ENCODE results near the gene OR1J4. TPM values are rescaled to one million over a fixed set of nuclear protein-coding genes. Genes with fewer than 3 reads are reported as not detected.

OR1J4 gene
- total RNA-seq (ENCODE audit: low replicate concordance), result 0.45 TPM in 1 of 2 replicates, not detected in the other

DNA sequence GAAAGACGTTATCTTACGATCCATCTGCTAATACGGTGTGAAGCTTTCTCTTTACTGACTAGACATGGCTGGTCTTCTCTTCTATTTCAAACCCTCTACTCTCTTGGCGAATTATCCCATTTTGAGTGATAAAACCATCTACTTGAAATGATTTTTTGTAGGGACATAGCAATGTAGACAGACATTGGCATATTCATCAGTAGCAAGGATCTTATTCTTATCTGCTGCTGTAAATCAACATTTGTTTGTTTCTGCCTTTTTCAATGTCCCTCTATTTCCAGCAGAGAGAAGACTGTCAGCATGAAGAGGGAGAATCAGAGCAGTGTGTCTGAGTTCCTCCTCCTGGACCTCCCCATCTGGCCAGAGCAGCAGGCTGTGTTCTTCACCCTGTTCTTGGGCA lies at the start of gene OR1J4:
Gene OR1J4, plus strand, starts transcription at position 301 of the 400 bp plus-strand sequence. Its CDS starts 0 bp downstream, at position 301.
- H3K4me3 ChIP-seq (ENCODE audit: low read depth, low read length), result no peak within 1 kb of the TSS
- no peak for DNase-seq (ENCODE audit: low read depth)
- TF ChIP-seq CTCF (IDR thresholded peaks at IDR 0.05; ENCODE audit: insufficient read depth, low read length), result no peak

DNA sequence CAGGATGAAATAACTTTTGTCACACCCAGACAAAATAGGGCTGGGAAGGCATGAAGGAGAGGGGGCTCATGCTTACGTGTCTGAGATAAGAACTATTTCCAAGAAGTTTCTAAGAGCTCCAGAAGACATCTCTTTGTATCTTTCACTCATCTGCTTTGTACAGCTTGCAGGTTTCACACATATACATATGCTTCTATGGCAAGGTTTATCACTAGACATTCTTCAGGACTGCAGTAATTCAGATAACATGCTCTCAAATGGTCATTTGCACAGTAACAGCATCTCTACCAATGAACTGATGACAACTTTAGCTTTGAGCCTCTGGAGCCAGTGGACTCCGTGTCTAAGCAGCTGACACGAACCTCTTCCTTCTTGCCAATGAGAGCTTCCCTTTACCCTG lies 44.4 kb upstream of the OR1J4 start:
- TF ChIP-seq CTCF (IDR thresholded peaks at IDR 0.05; ENCODE audit: insufficient read depth, low read length), result no peak
- no peak for DNase-seq (ENCODE audit: low read depth)
- H3K4me3 ChIP-seq (ENCODE audit: low read depth, low read length), result no peak overlapping the region

DNA sequence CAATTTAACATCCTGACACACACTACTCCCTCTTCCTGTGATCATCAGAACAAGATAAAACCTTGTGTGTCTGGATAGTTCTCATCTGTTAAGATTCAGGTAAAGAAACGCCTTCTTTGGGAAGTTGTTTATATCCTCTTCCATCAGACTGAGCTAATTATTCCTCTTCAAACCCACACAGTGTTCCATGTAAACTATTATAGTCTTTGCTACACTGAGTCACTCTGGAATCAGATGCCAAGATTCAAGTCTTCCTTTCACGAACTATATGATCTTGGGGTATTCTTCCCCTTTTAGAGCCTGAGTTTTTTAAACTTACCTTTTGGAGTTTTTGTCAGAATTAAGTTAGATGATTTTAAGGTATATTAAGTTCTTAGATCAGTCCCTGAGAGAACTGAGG lies 43.2 kb upstream of the OR1J4 start:
- no peak overlapping the region for H3K4me3 ChIP-seq (ENCODE audit: low read depth, low read length)
- no peak for DNase-seq (ENCODE audit: low read depth)
- TF ChIP-seq CTCF (IDR thresholded peaks at IDR 0.05; ENCODE audit: insufficient read depth, low read length), result no peak

DNA sequence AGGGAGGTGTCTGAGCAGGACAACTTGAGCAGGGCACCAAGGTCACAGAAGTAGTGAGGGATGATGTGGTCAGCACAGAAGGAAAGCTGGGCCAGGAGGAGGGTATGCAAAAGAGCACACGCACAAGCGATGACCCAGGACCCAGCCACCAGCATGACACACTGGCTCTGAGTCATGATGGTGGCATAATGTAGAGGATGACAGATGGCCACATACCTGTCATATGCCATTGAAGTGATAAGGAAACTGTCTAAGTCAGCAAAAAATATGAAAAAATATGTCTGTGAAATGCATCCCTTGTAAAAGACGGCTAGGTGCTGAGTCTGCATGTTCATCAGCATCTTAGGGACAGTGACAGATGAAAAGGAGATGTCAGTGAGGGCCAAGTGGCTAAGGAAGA lies 41.6 kb upstream of the OR1J4 start:
- DNase-seq (ENCODE audit: low read depth), result no peak
- TF ChIP-seq CTCF (IDR thresholded peaks at IDR 0.05; ENCODE audit: insufficient read depth, low read length), result no peak
- no peak overlapping the region for H3K4me3 ChIP-seq (ENCODE audit: low read depth, low read length)

DNA sequence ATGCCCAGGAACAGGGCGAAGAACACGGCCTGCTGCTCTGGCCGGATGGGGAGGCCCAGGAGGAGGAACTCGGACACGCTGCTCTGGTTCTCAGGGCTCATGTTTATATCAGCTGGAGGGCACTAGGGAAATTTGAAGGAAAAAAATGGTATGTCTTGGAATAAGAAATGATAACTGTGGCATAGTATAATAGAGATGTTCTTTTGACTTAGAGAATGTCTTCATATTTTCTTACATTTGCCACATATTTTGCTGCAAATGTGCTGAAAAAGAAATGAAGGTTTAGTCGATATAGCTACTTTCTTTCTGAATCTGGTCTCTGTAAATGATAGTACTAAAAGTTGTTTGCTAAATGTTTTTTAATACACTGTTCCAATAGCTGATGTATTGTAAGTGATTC lies 41.1 kb upstream of the OR1J4 start, which contains the start of gene OR1J1:
Gene OR1J1, minus strand, starts transcription at position 101 of the 400 bp plus-strand sequence. Its CDS starts 0 bp downstream, at position 101.
- DNase-seq (ENCODE audit: low read depth), result no peak
- no peak within 1 kb of the TSS for H3K4me3 ChIP-seq (ENCODE audit: low read depth, low read length)
- TF ChIP-seq CTCF (IDR thresholded peaks at IDR 0.05; ENCODE audit: insufficient read depth, low read length), result no peak

DNA sequence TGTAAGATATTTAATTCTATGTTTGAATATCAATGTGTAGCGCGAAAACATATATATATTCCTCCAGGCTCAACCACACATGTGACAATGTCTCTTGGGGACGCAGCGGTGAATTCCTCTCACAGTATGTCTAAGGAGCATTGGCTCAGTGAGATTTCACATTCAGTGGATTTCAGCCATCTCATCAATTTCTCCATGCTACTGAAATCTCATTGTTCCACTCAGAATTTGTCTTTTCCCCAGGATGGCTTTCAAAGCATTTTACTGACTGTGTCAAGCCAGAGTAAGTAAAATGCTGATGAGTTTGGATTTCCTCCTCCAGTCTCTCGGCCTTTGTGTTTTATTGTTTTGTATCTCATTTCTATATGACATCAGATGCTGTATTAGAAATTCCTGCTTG lies 39.9 kb upstream of the OR1J4 start:
- no peak for TF ChIP-seq CTCF (IDR thresholded peaks at IDR 0.05; ENCODE audit: insufficient read depth, low read length)
- no peak for DNase-seq (ENCODE audit: low read depth)
- no peak overlapping the region for H3K4me3 ChIP-seq (ENCODE audit: low read depth, low read length)

- peak; percentile 58 for DNase-seq (ENCODE audit: low read depth)
- no peak overlapping the region for H3K4me3 ChIP-seq (ENCODE audit: low read depth, low read length)
- TF ChIP-seq CTCF (IDR thresholded peaks at IDR 0.05; ENCODE audit: insufficient read depth, low read length), result peak; percentile 88
These were observed 20.1 kb upstream of the OR1J4 start for GRCh38 chr9:122498883-122499288.

Measured in fibroblast of the aortic adventitia (primary cell).